ENCODE measurements around the gene KCNK18. TPM values are rescaled to one million over a fixed set of nuclear protein-coding genes. Genes with fewer than 3 reads are reported as not detected.

KCNK18 gene
- total RNA-seq, 2 experiments from 2014 or later, result not detected

DNA sequence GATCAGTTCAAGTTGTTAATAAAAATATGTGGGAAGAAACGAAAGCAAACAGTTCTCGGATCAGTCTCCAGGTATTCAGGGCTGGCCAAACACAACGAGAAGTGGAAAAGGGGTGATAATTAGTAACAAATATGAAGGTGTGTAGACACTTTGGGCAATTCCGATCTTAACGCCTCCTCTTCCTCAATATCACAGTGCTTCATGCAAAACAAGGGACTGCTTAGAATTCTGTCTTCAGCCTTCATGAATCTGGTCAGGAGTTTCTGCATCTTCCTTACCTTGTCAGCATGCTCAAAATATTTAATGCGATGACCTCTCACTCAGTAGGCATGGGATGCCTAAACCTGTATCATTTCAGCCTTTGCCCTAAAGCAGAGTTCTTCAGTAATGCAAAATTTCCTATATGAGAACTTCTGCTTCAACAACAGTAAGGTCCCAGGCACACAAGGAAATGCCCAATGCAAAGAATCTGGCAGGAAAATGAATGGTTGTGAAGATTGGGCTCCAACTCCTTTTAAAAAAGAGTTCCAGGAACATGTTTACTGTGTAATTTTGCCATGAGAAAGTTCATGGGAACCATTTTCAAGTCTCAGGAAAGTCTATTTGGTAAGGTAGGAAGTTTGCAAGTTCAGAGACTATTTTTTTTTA is 35.8 kb upstream of the KCNK18 start:
- BruUV-seq (replicated peaks), result no TSS peak
- TF ChIP-seq EZH2phosphoT487 (IDR thresholded peaks at IDR 0.05; ENCODE audit: borderline replicate concordance, low read depth, low read length), result no peak
- TF ChIP-seq, protein P1, sequence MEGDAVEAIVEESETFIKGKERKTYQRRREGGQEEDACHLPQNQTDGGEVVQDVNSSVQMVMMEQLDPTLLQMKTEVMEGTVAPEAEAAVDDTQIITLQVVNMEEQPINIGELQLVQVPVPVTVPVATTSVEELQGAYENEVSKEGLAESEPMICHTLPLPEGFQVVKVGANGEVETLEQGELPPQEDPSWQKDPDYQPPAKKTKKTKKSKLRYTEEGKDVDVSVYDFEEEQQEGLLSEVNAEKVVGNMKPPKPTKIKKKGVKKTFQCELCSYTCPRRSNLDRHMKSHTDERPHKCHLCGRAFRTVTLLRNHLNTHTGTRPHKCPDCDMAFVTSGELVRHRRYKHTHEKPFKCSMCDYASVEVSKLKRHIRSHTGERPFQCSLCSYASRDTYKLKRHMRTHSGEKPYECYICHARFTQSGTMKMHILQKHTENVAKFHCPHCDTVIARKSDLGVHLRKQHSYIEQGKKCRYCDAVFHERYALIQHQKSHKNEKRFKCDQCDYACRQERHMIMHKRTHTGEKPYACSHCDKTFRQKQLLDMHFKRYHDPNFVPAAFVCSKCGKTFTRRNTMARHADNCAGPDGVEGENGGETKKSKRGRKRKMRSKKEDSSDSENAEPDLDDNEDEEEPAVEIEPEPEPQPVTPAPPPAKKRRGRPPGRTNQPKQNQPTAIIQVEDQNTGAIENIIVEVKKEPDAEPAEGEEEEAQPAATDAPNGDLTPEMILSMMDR (conservative IDR thresholded peaks at IDR 0.05; ENCODE audit: low read length), result no peak
- Histone ChIP-seq H3K9me3 (ENCODE audit: low read length) (no peaks in the 10 kb centered on the region), H3K4me3 (ENCODE audit: low read depth, low read length, poor library complexity, severe bottlenecking) (no peak overlapping the region), H2AFZ (ENCODE audit: low read length) (no peak overlapping the region), H4K20me1 (ENCODE audit: insufficient read depth, low read length) (no peaks in the 10 kb centered on the region), H3K36me3 (ENCODE audit: insufficient read depth, low read length) (no peaks in the 10 kb centered on the region), H3K4me1 (ENCODE audit: insufficient read depth, low read length, poor library complexity, severe bottlenecking) (no peaks in the 10 kb centered on the region), H3K27ac (ENCODE audit: low read depth, low read length, poor library complexity, severe bottlenecking) (no peak overlapping the region), H3K79me2 (ENCODE audit: insufficient read depth, low read depth, low read length) (no peaks in the 10 kb centered on the region), H3K9me2 (ENCODE audit: insufficient read depth, low read length) (no peaks in the 10 kb centered on the region), H3K4me2 (ENCODE audit: low read length) (no peak overlapping the region)
- POLR2A ChIA-PET, result no interaction called here
- CTCF ChIA-PET (ENCODE audit: unreplicated experiment), result no interaction called here
- DNase-seq (ENCODE audit: low spot score), result no peak
- intact Hi-C loops (cut with micrococcal nuclease; ENCODE audit: unreplicated experiment), result no loop called here

DNA sequence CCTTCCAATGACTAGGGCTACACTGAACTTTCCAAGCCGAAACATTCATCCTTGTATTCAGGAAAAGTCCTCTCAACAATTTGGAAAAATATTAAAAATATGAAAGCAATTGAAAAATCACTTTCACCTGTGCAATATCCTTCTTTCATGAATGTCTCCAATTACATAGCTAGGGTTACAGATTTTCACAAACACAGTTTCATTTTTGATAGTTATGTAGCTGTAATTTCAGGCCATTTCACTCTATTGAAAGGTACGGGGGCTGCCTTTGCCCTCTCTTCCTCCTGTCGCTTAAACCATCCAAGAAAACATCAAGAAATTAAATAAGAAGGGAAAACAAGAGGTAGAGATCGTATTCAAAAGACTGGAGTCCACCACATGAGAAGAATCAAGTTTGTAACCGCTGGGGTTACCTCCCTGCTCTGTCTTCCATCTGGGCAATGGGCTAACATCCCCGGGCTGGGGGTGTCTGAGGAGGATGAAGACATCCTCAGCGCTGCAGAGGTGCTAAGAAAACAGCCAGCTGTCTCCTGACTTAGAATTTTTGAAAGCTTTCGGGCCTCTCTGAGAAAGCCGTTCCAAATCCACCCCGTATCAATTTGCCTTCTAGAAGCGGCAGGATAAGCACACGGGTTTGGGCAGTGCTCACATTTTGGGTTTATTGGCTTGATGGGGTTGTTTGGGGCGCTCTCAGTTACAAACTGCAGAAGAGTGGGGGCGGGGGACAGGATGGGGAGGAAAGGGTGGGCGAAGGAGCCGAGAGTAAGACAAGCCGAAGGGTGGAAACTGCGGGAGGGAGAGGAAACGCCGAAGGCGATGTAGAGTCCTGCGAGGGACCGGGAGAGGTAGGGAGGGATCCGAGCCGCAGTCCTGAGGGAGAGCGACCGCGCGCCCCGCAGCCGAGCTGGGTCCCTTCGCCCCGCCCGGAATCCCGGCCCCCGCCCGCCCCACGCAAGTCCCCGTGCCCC is 34.9 kb upstream of the KCNK18 start:
- BruUV-seq (replicated peaks), result no TSS peak
- H2AFZ ChIP-seq (ENCODE audit: low read length), result no peak overlapping the region
- H3K4me3 ChIP-seq (ENCODE audit: low read depth, low read length, poor library complexity, severe bottlenecking), result no peak overlapping the region
- H3K4me1 ChIP-seq (ENCODE audit: insufficient read depth, low read length, poor library complexity, severe bottlenecking), result no peaks in the 10 kb centered on the region
- no peaks in the 10 kb centered on the region for H3K79me2 ChIP-seq (ENCODE audit: insufficient read depth, low read depth, low read length)
- no peak overlapping the region for H3K27ac ChIP-seq (ENCODE audit: low read depth, low read length, poor library complexity, severe bottlenecking)
- no peaks in the 10 kb centered on the region for H3K9me2 ChIP-seq (ENCODE audit: insufficient read depth, low read length)
- H3K36me3 ChIP-seq (ENCODE audit: insufficient read depth, low read length), result no peaks in the 10 kb centered on the region
- ChIA-PET POLR2A (no interaction called here), CTCF (ENCODE audit: unreplicated experiment) (no interaction called here)
- no peaks in the 10 kb centered on the region for H4K20me1 ChIP-seq (ENCODE audit: insufficient read depth, low read length)
- H3K9me3 ChIP-seq (ENCODE audit: low read length), result no peaks in the 10 kb centered on the region
- no peak for DNase-seq (ENCODE audit: low spot score)
- intact Hi-C loops (cut with micrococcal nuclease; ENCODE audit: unreplicated experiment), result no loop called here
- H3K4me2 ChIP-seq (ENCODE audit: low read length), result no peak overlapping the region
- TF ChIP-seq, protein P1 (conservative IDR thresholded peaks at IDR 0.05; ENCODE audit: low read length), result no peak
- TF ChIP-seq EZH2phosphoT487 (IDR thresholded peaks at IDR 0.05; ENCODE audit: borderline replicate concordance, low read depth, low read length), result no peak
